HG03060 (cell line): ENCODE results near the gene NEDD8.

Source experiments
- ATAC-seq: cut with Tn5 transposase; IDR thresholded peaks from one replicate; pipeline ENCODE4 v1.9.1; 2021; ENCODE audit warnings: low read depth, moderate number of reproducible peaks; ENCODE audit not compliant: unreplicated experiment

Gene NEDD8

DNA sequence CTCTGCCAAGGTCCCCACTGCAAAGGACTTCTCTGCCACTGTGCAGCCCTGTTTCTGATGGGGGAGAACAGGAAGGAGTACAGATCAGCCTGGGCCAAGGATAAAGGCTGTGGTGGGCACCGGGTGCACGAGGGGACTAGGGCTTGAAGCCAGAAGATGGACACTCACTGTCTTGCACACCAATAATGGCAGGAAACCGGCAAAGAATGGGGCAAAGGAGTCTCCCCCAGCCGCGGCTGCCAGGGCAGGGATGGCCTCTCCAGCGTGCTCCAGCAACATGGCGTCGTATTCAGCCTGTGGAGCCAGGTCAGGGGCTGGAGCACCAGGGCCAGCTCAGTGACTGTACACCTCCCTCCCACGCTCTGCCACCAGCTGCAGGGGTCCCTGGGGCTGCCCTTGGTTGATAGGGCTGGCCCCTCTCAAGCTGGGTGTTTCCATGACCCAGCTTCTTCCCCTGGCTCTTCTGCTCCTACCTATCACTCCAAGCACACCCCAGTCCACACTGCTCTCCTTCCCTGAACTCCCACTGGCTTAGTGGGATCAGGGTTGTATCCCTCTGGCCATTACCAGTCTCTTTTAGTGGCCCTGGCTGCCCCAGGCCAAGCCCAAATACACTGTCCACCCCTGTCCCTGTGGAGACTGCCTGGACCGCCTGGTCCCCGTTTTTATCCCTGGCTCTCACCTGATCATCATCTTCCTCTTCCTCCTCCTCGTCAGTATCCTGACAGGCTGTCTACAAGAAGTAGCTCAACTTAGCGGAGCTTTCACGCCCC, 49.9 kb downstream of the NEDD8 start:
- no peak for ATAC-seq

- no peak for ATAC-seq
Measured at GRCh38 chr14:24181371-24182077, 50.6 kb downstream of the NEDD8 start.

GRCh38 chr14:24179961-24180796, 52.0 kb downstream of the NEDD8 start:
- ATAC-seq: no peak

- ATAC-seq: no peak
Measured at GRCh38 chr14:24179294-24179960, 52.7 kb downstream of the NEDD8 start.

- no peak for ATAC-seq
Measured at GRCh38 chr14:24178399-24179178, 53.6 kb downstream of the NEDD8 start.

DNA sequence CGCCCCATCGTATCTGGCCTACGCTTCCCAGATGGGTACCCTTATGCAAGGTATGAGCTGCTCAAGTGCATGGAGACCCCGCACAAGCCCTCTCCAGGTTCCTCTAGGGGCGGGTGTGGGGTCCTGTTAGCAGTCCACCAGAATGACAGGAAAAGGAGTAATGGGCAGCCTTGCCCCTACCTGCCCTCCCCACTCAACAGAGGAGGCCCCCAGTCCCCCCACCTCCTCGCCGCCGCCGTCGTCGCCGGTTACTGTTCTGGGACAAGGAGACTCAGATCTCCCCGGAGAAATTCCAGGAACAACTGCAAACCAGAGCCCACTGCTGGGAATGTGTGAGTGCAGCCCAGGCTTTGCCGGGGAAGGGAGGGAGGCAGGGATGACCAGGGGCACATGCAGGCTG, 54.3 kb downstream of the NEDD8 start:
- no peak for ATAC-seq

DNA sequence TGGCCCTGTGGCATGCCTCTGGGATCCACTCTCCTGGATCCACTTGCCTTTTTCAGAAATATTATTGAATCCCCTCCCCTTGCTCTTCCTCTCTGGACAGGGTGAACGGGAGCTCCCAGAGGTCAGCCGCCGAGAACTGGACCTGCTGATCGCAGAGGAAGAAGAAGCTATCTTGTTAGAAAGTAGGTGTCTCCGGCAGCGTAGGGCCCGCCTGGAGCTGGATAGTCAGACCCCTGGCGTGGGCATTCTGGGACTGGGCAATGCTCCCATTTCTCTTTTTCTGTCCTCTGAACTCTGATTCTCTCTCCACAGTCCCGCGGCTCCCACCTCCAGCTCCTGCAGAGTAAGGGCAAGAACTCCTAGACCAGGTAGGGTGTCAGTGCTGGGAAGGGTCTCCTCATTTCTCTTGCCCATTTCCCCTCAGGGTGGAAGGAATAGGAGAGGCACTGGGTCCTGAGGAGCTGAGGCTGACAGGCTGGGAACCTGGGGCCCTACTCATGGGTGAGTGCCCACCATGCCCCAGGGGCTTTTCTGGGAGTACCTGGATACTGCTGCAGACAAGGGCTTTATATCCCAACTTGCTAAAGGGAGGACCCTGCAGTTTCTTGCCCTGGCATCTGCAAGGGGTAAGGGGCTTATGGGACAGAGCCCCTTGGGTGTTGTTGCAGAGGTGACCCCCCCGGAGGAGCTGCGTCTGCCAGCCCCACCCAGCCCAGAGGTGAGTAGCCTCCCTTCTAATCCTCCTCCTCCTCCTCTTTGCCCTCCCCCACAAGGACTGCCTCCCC, 54.9 kb downstream of the NEDD8 start:
- no peak for ATAC-seq

DNA sequence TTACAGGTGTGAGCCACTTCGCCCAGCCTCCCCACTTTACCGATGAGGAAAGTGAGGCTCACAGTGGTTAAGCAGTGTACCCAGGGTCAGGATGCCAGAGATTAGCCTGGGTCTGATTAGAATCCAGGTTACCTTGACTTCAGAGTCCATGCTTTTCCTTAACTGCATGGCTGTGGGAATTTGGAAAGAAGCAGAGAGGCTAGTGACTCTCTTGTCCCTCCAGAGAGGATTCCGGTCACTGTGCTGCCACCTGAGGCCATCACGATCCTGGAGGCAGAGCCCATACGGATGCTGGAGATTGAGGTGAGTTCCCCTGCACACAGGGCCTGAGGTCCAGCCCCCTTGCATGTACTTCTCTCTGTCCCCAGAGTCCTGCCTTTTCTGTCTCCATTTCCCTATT, 55.6 kb downstream of the NEDD8 start:
- ATAC-seq: no peak

DNA sequence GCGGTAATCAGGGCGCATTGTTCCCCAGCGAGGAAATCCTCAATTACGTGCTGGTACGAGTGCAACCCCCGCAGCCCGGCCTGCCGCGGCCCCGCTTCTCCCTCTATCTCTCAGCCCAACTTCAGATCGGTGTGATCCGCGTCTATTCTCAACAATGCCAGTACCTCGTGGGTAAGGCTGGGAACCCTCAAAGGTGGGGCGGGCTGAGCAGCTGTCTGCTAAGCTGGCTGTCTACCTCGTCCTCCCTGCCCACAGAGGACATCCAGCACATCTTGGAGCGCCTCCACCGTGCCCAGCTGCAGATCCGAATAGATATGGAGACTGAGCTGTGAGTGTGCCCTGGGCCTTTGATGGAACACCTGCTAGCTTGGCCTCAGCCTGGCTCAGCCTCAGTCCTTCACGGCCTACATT, 59.3 kb downstream of the NEDD8 start:
- ATAC-seq: no peak

DNA sequence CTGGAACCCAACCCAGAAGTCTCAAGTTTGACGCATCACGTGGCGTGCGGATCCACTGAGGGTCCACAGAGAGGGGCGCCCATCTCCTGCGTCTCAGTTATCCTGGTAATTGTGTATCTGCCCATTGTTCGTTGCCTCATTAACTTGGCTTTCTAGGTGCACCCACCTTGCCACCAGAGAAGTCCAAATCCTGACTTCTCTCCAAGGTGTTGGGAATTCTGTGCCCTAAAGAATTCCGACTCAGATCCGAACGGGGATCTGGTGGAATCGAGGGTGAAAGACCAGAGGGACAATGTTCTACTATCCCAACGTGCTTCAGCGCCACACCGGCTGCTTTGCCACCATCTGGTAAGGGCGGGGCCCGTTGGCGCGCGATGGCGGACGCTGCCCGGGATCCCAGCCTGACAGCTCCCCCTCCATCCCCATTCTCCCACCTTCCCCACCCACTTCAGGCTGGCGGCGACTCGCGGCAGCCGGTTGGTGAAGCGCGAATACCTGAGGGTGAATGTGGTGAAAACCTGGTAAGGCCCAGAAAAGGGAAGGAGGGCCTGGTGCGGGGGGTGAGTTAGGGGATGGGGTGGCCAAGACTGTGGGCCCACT, 59.8 kb downstream of the NEDD8 start:
- no peak for ATAC-seq

DNA sequence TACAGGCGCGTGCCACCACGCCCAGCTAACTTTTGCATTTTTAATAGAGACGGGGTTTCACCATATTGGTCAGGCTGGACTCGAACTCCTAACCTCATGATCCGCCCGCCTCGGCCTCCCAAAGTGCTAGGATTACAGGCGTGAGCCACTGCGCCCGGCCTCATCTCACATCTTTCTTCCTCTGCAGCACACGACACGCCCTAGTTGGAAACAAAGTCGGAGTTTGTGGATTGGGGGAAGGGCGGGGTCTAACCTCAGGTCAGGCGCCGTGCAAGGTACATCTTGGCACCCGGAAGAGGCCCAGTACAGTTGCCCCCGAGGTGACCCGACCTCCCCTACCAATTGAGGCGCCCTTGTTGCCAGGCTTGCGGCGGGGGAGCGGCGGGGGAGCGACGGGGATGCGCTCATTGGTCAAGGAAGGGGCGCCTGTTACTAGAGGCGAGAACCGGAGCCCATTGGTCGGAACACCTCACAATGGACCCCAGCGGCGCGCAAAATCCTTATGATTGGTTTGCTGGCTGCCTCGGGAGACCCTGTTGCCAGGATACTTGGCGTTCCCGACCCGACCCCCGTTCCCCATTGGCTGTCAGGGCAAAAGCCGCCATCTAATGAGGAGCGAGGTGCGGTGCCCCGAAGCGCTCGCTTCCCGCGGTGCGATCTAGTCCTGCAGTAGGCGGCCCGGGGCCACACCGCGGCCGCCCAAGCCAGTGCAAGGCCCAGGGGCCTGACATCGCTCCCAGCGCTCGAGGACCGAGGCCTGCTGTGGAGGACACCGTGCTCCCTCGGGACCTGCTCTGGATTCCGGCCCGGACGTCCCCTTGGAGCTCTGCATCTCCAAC, 60.5 kb downstream of the NEDD8 start, which contains the start of gene REC8:
REC8 (plus strand) TSS at position 659 of the 839 bp plus-strand sequence. CDS start 473 bp downstream, outside the sequence.
- peak; percentile 37 for ATAC-seq

GRCh38 chr14:24167469-24168114, 64.6 kb downstream of the NEDD8 start:
- no peak for ATAC-seq
